ENCODE data around the gene GALNTL6. TPM values are rescaled to one million over a fixed set of nuclear protein-coding genes. Genes with fewer than 3 reads are reported as not detected.

The GALNTL6 gene
- total and polyA plus RNA-seq, 9 of the 15 experiments (the other 6 are each of a cell fraction or from before 2014, with no cell fraction given), result 0.18 to 0.50 (median 0.29) TPM

GRCh38 chr4:172207258-172207657 lies 394.1 kb downstream of the GALNTL6 start (continued):
- TF ChIP-seq MYNN (IDR thresholded peaks at IDR 0.05) (no peak), MYNN (CRISPR knock-in tag; IDR thresholded peaks at IDR 0.05) (no peak), PML (IDR thresholded peaks at IDR 0.05; ENCODE audit: low read length) (no peak), PRPF4 (IDR thresholded peaks at IDR 0.05; ENCODE audit: insufficient read depth, low read depth, low read length, poor library complexity, severe bottlenecking) (no peak), NFXL1 (CRISPR knock-in tag; IDR thresholded peaks at IDR 0.05) (no peak), NCOA4 (IDR thresholded peaks at IDR 0.05; ENCODE audit: partially characterized antibody) (no peak), ZKSCAN3 (CRISPR knock-in tag; IDR thresholded peaks at IDR 0.05) (no peak)

- 10% methylated on average over 3 of the region's 3 CpGs for WGBS (ENCODE audit: insufficient coverage, low coverage, missing lambda C conversion rate)
- FAIRE-seq, result no peak
- Histone ChIP-seq H3K79me2 (ENCODE audit: control insufficient read depth, insufficient read depth, low read length) (no peaks in the 10 kb centered on the region), H3K9ac (ENCODE audit: insufficient read depth in 1 of 2, low read depth in 2 of 2, low read length in 2 of 2) (no peak overlapping the region), H3K4me1 (replicated peaks in 1 of 2; ENCODE audit: control insufficient read depth in 2 of 2, insufficient read depth in 2 of 2, low read length in 2 of 2) (no peaks in the 10 kb centered on the region), H3K4me3 (no peak overlapping the region), H2AFZ (ENCODE audit: low read depth, low read length) (no peak overlapping the region), H3K4me2 (ENCODE audit: insufficient read depth, low read length) (no peak overlapping the region), H3K9me1 (ENCODE audit: control insufficient read depth, insufficient read depth, low read length) (no peaks in the 10 kb centered on the region), H3K9me3 (replicated peaks; ENCODE audit: control insufficient read depth, insufficient read depth, low read depth, low read length) (no peaks in the 10 kb centered on the region), H3K27me3 (ENCODE audit: control insufficient read depth in 2 of 2, insufficient read depth in 2 of 2, low read length in 2 of 2) (no peaks in the 10 kb centered on the region), H3K36me3 (ENCODE audit: control insufficient read depth, insufficient read depth, low read length) (no peaks in the 10 kb centered on the region), H4K20me1 (replicated peaks; ENCODE audit: control insufficient read depth, insufficient read depth, low read length) (no peaks in the 10 kb centered on the region), H3K27ac (ENCODE audit: extremely low read depth, low read depth, low read length) (no peak overlapping the region)
- no peak for DNase-seq (ENCODE audit: extremely low read depth in 1 of 4, low spot score in 3 of 4)
- BruUV-seq (replicated peaks), result no TSS peak
- ChIA-PET CTCF (ENCODE audit: low intra/inter-chr PET ratio) (no interaction called here), POLR2A (no interaction called here)
- in situ Hi-C loops (cut with MboI) (no loop called here), intact Hi-C loops (cut with micrococcal nuclease) (loop anchor here (10.0 kb wide), 1 partner anchor 627 kb away; no protein-coding TSS in a partner anchor)
- ATAC-seq, result no peak
- TF ChIP-seq, protein P1, sequence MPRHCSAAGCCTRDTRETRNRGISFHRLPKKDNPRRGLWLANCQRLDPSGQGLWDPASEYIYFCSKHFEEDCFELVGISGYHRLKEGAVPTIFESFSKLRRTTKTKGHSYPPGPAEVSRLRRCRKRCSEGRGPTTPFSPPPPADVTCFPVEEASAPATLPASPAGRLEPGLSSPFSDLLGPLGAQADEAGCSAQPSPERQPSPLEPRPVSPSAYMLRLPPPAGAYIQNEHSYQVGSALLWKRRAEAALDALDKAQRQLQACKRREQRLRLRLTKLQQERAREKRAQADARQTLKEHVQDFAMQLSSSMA (CRISPR knock-in tag; IDR thresholded peaks at IDR 0.05), result no peak
- TF ChIP-seq ZNF146 (CRISPR knock-in tag; IDR thresholded peaks at IDR 0.05; ENCODE audit: unreplicated experiment) (no peak), ZNF121 (CRISPR knock-in tag; conservative IDR thresholded peaks at IDR 0.05) (no peak), TBP (optimal IDR thresholded peaks at IDR 0.05; ENCODE audit: low read depth, low read length) (no peak), FOXM1 (IDR thresholded peaks at IDR 0.05; ENCODE audit: low read depth) (no peak), FOXM1 (CRISPR knock-in tag; IDR thresholded peaks at IDR 0.05; ENCODE audit: low read depth) (no peak), PKNOX1 (IDR thresholded peaks at IDR 0.05) (no peak), ZNF280B (CRISPR knock-in tag; IDR thresholded peaks at IDR 0.05) (no peak), NR1H2 (CRISPR knock-in tag; IDR thresholded peaks at IDR 0.05) (no peak)
- TF ChIP-seq, protein P2, sequence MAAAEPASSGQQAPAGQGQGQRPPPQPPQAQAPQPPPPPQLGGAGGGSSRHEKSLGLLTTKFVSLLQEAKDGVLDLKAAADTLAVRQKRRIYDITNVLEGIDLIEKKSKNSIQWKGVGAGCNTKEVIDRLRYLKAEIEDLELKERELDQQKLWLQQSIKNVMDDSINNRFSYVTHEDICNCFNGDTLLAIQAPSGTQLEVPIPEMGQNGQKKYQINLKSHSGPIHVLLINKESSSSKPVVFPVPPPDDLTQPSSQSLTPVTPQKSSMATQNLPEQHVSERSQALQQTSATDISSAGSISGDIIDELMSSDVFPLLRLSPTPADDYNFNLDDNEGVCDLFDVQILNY (CRISPR knock-in tag; IDR thresholded peaks at IDR 0.05), result no peak
Observed at GRCh38 chr4:172207886-172208285, 394.7 kb downstream of the GALNTL6 start.

Measured in K562 (cell line).